ENCODE measurements around the gene SGCA. TPM values are rescaled to one million over a fixed set of nuclear protein-coding genes. Genes with fewer than 3 reads are reported as not detected.

Gene SGCA
- total and polyA plus RNA-seq, 9 of the 15 experiments (the other 6 are each of a cell fraction or from before 2014, with no cell fraction given): not detected

GRCh38 chr17:50149417-50150353 is 16.1 kb upstream of the SGCA start (continued):
- TF ChIP-seq, protein P1, sequence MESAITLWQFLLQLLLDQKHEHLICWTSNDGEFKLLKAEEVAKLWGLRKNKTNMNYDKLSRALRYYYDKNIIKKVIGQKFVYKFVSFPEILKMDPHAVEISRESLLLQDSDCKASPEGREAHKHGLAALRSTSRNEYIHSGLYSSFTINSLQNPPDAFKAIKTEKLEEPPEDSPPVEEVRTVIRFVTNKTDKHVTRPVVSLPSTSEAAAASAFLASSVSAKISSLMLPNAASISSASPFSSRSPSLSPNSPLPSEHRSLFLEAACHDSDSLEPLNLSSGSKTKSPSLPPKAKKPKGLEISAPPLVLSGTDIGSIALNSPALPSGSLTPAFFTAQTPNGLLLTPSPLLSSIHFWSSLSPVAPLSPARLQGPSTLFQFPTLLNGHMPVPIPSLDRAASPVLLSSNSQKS (CRISPR knock-in tag; IDR thresholded peaks at IDR 0.05): no peak
- TF ChIP-seq KHSRP (IDR thresholded peaks at IDR 0.05) (no peak), GATA2 (CRISPR knock-in tag; IDR thresholded peaks at IDR 0.05) (no peak), SRSF9 (IDR thresholded peaks at IDR 0.05; ENCODE audit: borderline replicate concordance, low read depth, low read length) (no peak), ZNF174 (CRISPR knock-in tag; IDR thresholded peaks at IDR 0.05) (no peak), HMGXB4 (CRISPR knock-in tag; IDR thresholded peaks at IDR 0.05) (peak; percentile 79), NFE2 (IDR thresholded peaks at IDR 0.05; ENCODE audit: low read depth) (no peak), NCOA2 (IDR thresholded peaks at IDR 0.05; ENCODE audit: partially characterized antibody in 2 of 2) (no peak), RFX7 (CRISPR knock-in tag; IDR thresholded peaks at IDR 0.05) (no peak), ZBTB12 (CRISPR knock-in tag; IDR thresholded peaks at IDR 0.05) (no peak), BRF1 (IDR thresholded peaks at IDR 0.05; ENCODE audit: borderline replicate concordance, extremely low read depth, insufficient read length) (no peak), CBFA2T3 (IDR thresholded peaks at IDR 0.05) (no peak), FOXP1 (CRISPR knock-in tag; IDR thresholded peaks at IDR 0.05) (no peak), HCFC1 (IDR thresholded peaks at IDR 0.05; ENCODE audit: low read depth, low read length) (0 out of 2 replicates have a peak, but pooled peaks have one; percentile 16), CCNT2 (IDR thresholded peaks at IDR 0.05; ENCODE audit: borderline replicate concordance, extremely low read depth, insufficient read length, low read depth, low read length) (peak; percentile 51), NFIC (IDR thresholded peaks at IDR 0.05) (peak; percentile 67), TRIM25 (IDR thresholded peaks at IDR 0.05; ENCODE audit: borderline replicate concordance) (no peak)
- TF ChIP-seq, protein P2, sequence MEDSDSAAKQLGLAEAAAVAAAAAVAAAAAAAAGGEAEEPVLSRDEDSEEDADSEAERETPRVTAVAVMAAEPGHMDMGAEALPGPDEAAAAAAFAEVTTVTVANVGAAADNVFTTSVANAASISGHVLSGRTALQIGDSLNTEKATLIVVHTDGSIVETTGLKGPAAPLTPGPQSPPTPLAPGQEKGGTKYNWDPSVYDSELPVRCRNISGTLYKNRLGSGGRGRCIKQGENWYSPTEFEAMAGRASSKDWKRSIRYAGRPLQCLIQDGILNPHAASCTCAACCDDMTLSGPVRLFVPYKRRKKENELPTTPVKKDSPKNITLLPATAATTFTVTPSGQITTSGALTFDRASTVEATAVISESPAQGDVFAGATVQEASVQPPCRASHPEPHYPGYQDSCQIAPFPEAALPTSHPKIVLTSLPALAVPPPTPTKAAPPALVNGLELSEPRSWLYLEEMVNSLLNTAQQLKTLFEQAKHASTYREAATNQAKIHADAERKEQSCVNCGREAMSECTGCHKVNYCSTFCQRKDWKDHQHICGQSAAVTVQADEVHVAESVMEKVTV (CRISPR knock-in tag; IDR thresholded peaks at IDR 0.05): no peak
